CD4-positive, alpha-beta T cell (primary cell): Measurements from ENCODE around the gene TAB3. TPM values are rescaled to one million over a fixed set of nuclear protein-coding genes. Genes with fewer than 3 reads are reported as not detected.

ENCODE experiments used
- ATAC-seq: fragments of 200-7000 bp; cut with Tn5 transposase; one replicate; pipeline ENCODE4 v1.10.0; 2022; ENCODE audit warnings: mild to moderate bottlenecking; ENCODE audit not compliant: poor library complexity
- CTCF ChIA-PET: fragments of 350-600 bp; sonication (Branson Sonifier 250); formaldehyde crosslinking; loops from one replicate; lab custom pipeline; 2021; ENCODE audit warnings: antibody characterized with exemption, inconsistent platforms; lab: Charles Lee
- POLR2A ChIA-PET: fragments of 350-600 bp; sonication (Branson Sonifier 250); formaldehyde crosslinking; loops from one replicate; lab custom pipeline; 2021; ENCODE audit warnings: antibody characterized with exemption, inconsistent platforms; lab: Charles Lee
- DNase-seq, 14 experiments: peaks; one replicate each; pipeline ENCODE4 v3.0.0-alpha.2; 2013 to 2020; ENCODE audit warnings: mixed read lengths in 2 of 14
- H3K27ac ChIP-seq, 2 donors: one replicate each; pipeline versions ENCODE4 v1.5.1 to v1.7.0; 2013; ENCODE audit warnings: low read length in 2 of 2, low read depth in 1 of 2, mild to moderate bottlenecking in 1 of 2
- H3K27me3 ChIP-seq, 2 experiments: 1 replicate in 1 of 2; 2 replicates in 1 of 2; pipeline versions ENCODE4 v1.6.1 to v1.7.0; 2013; ENCODE audit warnings: low read length in 2 of 2, control low read depth in 1 of 2, mild to moderate bottlenecking in 1 of 2, moderate library complexity in 1 of 2; ENCODE audit not compliant: insufficient read depth in 2 of 2, control insufficient read depth in 1 of 2
- H3K36me3 ChIP-seq: one replicate; pipeline ENCODE4 v1.6.1; 2013; ENCODE audit warnings: low read length, control low read depth; ENCODE audit not compliant: insufficient read depth
- H3K4me1 ChIP-seq: one replicate; pipeline ENCODE4 v1.6.1; 2013; ENCODE audit warnings: low read length, control low read depth; ENCODE audit not compliant: insufficient read depth
- H3K4me3 ChIP-seq: one replicate; pipeline ENCODE4 v1.5.1; 2013; ENCODE audit warnings: mild to moderate bottlenecking, low read length, moderate library complexity
- H3K9me3 ChIP-seq, 2 experiments: 1 replicate in 1 of 2; 2 replicates in 1 of 2; pipeline versions ENCODE4 v1.6.1 to v1.7.0; 2013; ENCODE audit warnings: low read length in 2 of 2, mild to moderate bottlenecking in 2 of 2, control low read depth in 1 of 2, moderate library complexity in 1 of 2; ENCODE audit not compliant: control insufficient read depth in 1 of 2, insufficient read depth in 1 of 2
- H3K27ac Mint-ChIP-seq: one replicate; pipeline ENCODE4 v1.8.0; 2020; ENCODE audit warnings: mixed read lengths
- H3K27me3 Mint-ChIP-seq: one replicate; pipeline ENCODE4 v1.8.0; 2021; ENCODE audit warnings: mixed read lengths
- H3K36me3 Mint-ChIP-seq: one replicate; pipeline ENCODE4 v1.8.0; 2021; ENCODE audit warnings: low read depth, mixed read lengths
- H3K4me1 Mint-ChIP-seq: one replicate; pipeline ENCODE4 v1.8.0; 2021; ENCODE audit warnings: low read depth, mixed read lengths
- H3K4me3 Mint-ChIP-seq: one replicate; pipeline ENCODE4 v1.8.0; 2020; ENCODE audit warnings: mild to moderate bottlenecking, mixed read lengths
- H3K9me3 Mint-ChIP-seq: one replicate; pipeline ENCODE4 v1.8.0; 2020; ENCODE audit warnings: mixed read lengths
- intact Hi-C, 2 experiments: fragments of 100-400 bp; cut with DNase I in 1 of 2; cut with micrococcal nuclease in 1 of 2; formaldehyde crosslinking; loops; one replicate each; pipeline versions ENCODE4 v1.15.1 to v1.9.0; 2023 to 2025; cut with DNase I, micrococcal nuclease
- total RNA-seq, 174 experiments: library from RNA in 2 of 174; stranded (reverse) in 2 of 174; gene quantifications; one replicate each; pipeline ENCODE4 v1.2.3 and lab custom pipeline; 2021 to 2026
- TF ChIP-seq, protein P1 (sequence below): fragments of 200-600 bp; IDR thresholded peaks from one replicate; pipeline ENCODE4 v1.8.0; 2022; ENCODE audit warnings: antibody characterized with exemption, mild to moderate bottlenecking

Gene TAB3
- total RNA-seq, 2 experiments from 2014 or later, result 24.7 to 25.6 TPM

DNA sequence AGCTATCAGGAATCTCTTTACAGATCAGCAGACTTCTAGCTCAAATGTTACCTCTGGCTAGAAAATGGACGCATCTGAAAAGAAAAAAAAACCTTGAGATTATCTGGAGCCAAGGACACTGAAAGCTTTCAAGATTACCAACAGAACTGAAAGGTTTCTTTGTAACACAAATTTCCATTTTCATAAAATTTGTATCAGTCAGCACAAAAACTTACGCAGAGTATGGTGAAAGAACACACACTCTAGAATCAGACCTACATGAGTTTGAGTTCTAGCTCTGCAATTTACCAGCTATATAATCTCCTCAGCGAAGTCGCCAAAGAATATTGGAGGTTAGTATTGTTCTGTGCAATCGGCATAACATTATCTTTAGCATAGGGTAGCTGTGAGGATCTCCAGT is 1.8 kb downstream of the TAB3 start:
- Histone ChIP-seq H3K36me3 (no peaks in the 10 kb centered on the region), H3K9me3 (no peaks in the 10 kb centered on the region), H3K27ac (no peak overlapping the region), H3K4me3 (peak overlapping the region; percentile 72), H3K27me3 (no peaks in the 10 kb centered on the region), H3K4me1 (peaks cover 16% of the 10 kb centered on the region)
- Mint-ChIP-seq H3K4me3 (peak overlapping the region; percentile 91), H3K9me3 (no peaks in the 10 kb centered on the region), H3K27me3 (no peaks in the 10 kb centered on the region), H3K36me3 (peaks cover 7% of the 10 kb centered on the region), H3K4me1 (peaks cover 64% of the 10 kb centered on the region), H3K27ac (no peak overlapping the region)
- ATAC-seq (no peak), DNase-seq (no peak)
- ChIA-PET POLR2A (no interaction called here), CTCF (interaction anchor here (0.8 kb wide), 1 partner anchor 9 kb away, joined by 3 read pairs; no protein-coding TSS in a partner anchor)
- intact Hi-C loops, result loop anchor here (5.0 to 10.0 kb wide), 4 partner anchors 60 to 232 kb away; partner anchors contain the start of gene GK (in 1 of the 2)
- TF ChIP-seq, protein P1, sequence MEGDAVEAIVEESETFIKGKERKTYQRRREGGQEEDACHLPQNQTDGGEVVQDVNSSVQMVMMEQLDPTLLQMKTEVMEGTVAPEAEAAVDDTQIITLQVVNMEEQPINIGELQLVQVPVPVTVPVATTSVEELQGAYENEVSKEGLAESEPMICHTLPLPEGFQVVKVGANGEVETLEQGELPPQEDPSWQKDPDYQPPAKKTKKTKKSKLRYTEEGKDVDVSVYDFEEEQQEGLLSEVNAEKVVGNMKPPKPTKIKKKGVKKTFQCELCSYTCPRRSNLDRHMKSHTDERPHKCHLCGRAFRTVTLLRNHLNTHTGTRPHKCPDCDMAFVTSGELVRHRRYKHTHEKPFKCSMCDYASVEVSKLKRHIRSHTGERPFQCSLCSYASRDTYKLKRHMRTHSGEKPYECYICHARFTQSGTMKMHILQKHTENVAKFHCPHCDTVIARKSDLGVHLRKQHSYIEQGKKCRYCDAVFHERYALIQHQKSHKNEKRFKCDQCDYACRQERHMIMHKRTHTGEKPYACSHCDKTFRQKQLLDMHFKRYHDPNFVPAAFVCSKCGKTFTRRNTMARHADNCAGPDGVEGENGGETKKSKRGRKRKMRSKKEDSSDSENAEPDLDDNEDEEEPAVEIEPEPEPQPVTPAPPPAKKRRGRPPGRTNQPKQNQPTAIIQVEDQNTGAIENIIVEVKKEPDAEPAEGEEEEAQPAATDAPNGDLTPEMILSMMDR, result no peak

DNA sequence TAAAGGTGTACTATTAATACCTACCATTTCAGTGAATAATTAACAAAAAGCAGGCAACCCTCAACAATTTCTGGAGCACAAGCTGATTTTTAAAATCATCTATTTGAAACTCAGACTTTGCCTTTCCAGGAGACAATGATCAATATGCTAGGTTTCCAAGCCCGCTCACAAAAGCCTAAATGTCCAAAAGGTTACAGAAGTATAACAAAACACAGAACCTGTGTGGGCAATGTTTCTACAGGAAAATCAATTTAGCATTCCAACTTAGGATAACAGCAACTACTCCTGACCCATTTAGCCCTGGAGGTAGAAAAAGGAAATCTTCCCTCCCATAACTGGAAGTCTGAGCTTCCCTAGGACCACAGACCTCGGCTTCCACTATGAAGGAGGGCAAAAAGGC is 3.9 kb downstream of the TAB3 start:
- H3K4me1 Mint-ChIP-seq, result peaks cover 78% of the 10 kb centered on the region
- ChIA-PET CTCF (no interaction called here), POLR2A (no interaction called here)
- H3K9me3 Mint-ChIP-seq, result no peaks in the 10 kb centered on the region
- Histone ChIP-seq H3K4me1 (peaks cover 13% of the 10 kb centered on the region), H3K27me3 (no peaks in the 10 kb centered on the region), H3K4me3 (no peak overlapping the region), H3K36me3 (no peaks in the 10 kb centered on the region), H3K27ac (no peak overlapping the region), H3K9me3 (no peaks in the 10 kb centered on the region)
- H3K36me3 Mint-ChIP-seq, result peaks cover 7% of the 10 kb centered on the region
- no peak overlapping the region for H3K4me3 Mint-ChIP-seq
- TF ChIP-seq, protein P1, result no peak
- H3K27me3 Mint-ChIP-seq, result no peaks in the 10 kb centered on the region
- ATAC-seq, result no peak
- no peak overlapping the region for H3K27ac Mint-ChIP-seq
- intact Hi-C loops, result loop anchor here (5.0 to 10.0 kb wide), 4 partner anchors 58 to 230 kb away; partner anchors contain the start of gene GK (in 1 of the 2)
- DNase-seq, result no peak

DNA sequence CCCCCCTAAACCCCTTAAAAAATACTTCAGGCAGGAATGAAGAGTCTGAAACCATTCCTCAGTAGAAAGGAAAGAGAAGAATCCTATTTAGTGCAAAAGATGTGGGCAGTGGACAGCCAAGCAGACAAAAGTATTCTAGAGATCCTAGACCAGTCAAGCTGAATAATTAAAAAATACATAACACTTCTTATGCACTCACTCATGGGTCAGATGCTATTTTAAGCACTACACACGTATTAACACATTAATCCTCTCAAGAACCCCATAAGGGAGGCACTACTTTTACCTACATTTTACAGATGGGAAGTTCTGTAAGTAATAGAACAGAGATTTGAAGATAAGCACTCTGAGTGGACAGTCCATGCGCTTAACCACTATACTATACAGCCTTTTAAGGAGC is 5.9 kb downstream of the TAB3 start:
- ATAC-seq, result no peak
- Histone ChIP-seq H3K4me1 (peaks cover 11% of the 10 kb centered on the region), H3K27me3 (no peaks in the 10 kb centered on the region), H3K4me3 (no peak overlapping the region), H3K9me3 (no peaks in the 10 kb centered on the region), H3K27ac (no peak overlapping the region), H3K36me3 (no peaks in the 10 kb centered on the region)
- peaks cover 82% of the 10 kb centered on the region for H3K4me1 Mint-ChIP-seq
- no peak overlapping the region for H3K27ac Mint-ChIP-seq
- POLR2A ChIA-PET, result no interaction called here
- CTCF ChIA-PET, result no interaction called here
- intact Hi-C loops, result loop anchor here (5.0 to 10.0 kb wide), 3 partner anchors 51 to 228 kb away; partner anchors contain the start of gene GK (in 1 of the 2)
- TF ChIP-seq, protein P1, result no peak
- H3K4me3 Mint-ChIP-seq, result no peak overlapping the region
- no peaks in the 10 kb centered on the region for H3K27me3 Mint-ChIP-seq
- DNase-seq, result no peak
- H3K9me3 Mint-ChIP-seq, result no peaks in the 10 kb centered on the region
- H3K36me3 Mint-ChIP-seq, result no peaks in the 10 kb centered on the region
